ENCODE measurements around the gene RNF14.
"Not testable (repeated sequence)": the region's sequence is repeated elsewhere in the genome, so short reads cannot be mapped to it uniquely, and the experiment has no call there.

Gene RNF14

DNA sequence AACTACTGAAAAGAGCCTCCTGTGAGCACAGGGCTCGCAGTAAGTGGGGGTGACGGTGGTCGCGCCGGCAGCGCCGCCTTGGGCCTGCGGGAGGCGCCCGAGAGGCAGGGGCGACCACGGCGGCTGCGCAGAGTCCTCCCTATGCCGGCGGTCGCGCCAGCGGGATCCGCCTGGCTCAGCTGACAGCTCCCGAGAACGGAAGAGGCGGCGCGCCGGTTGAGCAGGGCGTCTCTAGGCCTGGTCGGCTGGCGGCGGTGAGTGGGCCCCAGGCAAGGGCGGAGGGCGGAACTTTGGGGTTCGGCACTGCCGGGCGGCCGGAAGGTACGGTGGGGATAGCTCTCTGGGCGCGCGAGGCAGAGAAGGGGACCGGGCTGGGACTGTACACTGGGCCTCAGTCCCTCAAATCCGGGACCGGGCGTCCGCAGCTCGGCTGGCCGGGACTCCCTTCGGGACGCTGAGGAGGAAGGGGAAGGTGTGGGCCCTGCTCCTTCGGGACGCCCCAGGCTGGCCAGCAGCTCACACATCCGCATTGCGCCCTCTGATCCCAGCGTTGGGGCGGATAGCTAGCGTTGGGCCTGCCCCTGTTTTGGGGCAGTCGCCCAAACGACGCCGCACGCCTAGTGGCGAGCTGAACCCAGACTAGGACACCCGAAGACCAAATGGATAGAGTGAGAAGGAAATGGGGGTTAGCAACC is at the start of gene RNF14:
Gene RNF14 (plus strand): TSS at position 192 of the 695 bp plus-strand sequence. CDS start 4,484 bp downstream, outside the sequence.
- DNase-seq, result peak; percentile 91

DNA sequence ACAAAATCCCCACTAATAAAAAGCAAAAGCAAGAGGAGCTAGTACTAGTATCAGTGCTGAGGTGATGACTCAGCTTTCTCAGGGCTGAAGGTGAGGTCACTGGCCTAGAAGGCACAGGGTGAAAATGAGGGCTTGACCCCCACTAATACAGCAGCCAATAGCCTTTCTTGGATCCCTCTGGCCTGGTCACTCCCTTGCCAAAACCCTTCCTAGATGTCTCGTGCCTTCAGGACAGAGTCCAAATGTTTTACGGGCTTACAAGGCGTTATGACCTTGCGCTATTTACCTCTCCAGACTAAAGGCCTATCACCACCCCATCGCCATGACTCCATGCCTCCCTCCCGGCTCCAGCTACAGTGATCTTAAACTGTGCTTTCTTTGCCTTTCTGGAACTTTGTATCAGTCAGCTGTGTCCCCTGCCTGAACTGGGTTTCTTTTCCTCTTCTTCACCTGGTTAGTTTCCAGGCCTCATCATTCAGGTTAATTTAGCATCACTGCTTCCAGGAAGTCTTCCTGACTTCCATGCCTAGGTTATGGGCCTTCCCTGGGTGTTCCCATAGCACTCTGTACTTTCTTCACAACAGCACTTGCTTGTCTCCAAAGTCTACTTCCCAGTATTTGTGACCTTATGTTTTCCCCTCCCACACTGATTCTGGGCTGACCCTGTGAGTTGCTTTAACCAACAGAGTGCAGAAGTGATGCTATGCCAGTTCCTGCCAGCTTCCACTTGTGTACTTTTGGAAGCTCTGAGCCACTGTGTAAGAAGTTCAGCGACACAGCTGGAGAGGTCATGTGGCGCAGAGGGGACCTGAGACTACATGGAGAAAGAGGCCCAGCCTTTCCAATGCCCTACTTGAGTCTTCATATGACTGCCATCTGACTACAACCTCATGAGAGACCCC is 49.4 kb upstream of the RNF14 start:
- DNase-seq, result no peak

DNA sequence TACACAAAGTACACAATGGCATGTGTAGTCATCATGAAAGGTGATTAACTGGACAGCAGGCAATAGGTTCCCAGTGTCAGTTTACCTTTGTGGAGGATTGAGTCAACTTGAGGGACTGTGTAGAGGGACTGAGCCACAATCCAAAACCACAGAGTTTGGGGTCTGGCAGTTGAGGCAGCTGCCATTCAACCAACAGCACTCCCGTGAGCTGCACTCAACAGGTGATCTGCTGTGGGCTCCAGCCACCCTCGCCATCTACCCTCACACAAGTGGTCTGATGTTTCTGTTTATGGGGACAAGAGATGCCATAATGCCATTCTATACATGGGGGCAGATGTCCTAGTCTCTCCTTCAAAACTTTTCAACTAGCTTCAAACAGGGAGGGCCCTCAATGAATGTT is 48.1 kb upstream of the RNF14 start:
- no peak for DNase-seq

DNA sequence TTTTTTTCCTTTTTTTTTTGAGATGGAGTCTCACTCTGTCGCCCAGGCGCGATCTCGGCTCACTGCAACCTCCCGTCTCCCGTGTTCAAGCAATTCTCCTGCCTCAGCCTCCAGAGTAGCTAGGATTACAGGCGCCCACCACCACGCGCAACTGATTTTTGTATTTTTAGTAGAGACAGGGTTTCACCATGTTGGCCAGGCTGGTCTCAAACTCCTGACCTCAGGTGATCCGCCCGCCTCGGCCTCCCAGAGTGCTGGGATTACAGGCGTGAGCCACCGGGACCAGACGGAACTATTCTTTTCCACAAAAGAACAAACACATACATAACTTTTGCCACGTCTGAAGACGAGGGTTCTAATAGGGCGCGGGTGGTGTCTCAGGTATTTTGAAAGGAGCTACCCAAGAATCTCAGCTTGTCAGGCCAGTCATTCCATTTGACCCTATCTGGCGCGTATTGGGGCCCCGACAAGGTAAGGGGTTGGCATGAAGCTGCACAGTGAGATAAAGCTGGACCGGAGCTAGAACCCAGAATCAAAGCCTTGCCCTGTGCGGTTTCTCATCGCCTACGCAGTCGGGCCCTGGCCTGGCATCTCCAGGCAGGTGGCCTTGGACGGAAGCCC is 46.0 kb upstream of the RNF14 start:
- not testable (repeated sequence) for DNase-seq

- peak; percentile 86 for DNase-seq
Measured at GRCh38 chr5:141923448-141924313, 45.2 kb upstream of the RNF14 start, which contains the start of gene DELE1. TSS of gene DELE1 (plus strand) at chr5:141923871. CDS start at chr5:141923942, 71 bp downstream.

DNA sequence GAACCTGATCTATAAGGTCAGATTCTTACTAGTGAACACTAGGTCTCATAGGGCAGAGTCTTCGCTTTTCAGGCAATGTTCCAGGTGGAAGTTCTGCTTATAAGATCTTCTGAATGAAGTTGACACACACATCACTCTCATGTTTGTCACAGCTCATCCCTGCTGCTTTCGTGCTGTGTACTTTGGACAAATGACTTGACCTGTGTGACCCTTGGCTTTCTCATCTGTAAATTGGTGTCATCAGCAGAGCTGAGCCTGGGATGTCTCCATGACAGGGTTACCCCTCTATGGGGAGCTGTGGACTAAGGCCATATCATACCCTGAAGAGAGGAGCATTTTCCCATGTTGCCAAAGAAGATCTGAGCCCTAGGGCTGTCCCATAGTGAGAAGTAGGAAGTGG is 42.5 kb upstream of the RNF14 start:
- DNase-seq, result no peak

- DNase-seq, result no peak
Measured at GRCh38 chr5:141928051-141928450, 40.9 kb upstream of the RNF14 start.

DNA sequence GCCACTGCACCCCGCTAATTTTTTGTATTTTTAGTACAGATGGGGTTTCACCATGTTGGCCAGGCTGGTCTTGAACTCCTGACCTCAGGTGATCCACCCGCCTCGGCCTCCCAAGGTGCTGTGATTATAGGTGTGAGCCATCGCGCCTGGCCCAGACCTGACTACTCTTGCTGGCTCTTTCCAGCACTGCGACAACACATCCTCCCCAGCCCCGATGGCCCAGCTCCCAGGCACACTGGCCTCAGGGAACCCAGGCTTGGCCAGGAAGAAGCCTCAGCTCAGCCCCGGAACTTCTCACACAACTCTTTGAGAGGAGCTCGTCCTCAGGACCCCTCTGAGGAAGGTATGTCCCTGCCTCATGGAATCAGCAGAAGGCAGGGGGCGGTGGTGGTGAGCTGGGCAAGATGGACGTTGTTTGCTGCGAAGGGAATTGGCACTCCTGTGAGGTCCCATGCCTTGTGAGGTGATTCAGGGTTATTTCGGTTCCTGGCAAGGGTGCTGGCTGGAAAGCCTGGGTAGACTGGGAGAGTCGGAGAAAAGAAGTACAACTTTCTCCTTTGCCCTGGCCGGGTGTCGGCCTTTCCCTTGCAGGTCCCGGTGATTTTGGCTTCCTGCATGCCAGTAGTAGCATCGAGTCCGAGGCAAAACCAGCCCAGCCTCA is 39.4 kb upstream of the RNF14 start:
- DNase-seq, result no peak

- no peak for DNase-seq
Measured at GRCh38 chr5:141931694-141932093, 37.2 kb upstream of the RNF14 start.

- no peak for DNase-seq
Measured at GRCh38 chr5:141933151-141933550, 35.8 kb upstream of the RNF14 start.

DNA sequence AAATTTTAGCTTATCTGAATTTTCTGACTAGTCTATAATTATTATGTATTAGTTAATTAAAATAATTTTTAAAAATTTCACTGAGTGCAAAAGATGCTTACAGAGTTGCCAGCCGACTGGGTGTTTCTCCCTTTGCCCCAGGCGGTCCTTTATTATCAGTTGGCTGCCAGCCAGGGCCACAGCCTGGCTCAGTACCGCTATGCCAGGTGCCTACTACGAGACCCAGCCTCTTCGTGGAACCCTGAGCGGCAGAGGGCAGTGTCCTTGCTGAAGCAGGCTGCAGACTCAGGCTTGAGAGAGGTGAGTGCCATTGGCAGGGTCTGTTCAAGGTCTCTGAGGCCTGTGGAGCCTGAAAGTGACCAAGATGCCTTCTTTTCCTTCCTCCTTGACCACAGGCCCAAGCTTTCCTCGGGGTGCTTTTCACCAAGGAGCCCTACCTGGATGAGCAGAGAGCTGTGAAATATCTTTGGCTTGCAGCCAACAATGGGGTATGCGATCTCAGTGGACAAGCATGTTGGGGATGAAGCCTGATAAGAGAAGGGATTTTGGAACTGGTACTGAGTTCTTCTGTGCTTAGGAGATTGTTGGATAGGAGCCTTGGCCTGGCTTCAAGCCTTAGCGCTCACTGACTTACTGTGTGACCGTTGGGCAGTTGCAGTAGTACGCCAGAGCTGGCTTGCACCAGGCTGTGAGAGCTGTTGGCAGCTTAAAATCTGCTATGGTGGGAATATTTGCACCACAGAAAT is 34.6 kb upstream of the RNF14 start:
- no peak for DNase-seq

GRCh38 chr5:141935538-141935937 is 33.4 kb upstream of the RNF14 start:
- no peak for DNase-seq

DNA sequence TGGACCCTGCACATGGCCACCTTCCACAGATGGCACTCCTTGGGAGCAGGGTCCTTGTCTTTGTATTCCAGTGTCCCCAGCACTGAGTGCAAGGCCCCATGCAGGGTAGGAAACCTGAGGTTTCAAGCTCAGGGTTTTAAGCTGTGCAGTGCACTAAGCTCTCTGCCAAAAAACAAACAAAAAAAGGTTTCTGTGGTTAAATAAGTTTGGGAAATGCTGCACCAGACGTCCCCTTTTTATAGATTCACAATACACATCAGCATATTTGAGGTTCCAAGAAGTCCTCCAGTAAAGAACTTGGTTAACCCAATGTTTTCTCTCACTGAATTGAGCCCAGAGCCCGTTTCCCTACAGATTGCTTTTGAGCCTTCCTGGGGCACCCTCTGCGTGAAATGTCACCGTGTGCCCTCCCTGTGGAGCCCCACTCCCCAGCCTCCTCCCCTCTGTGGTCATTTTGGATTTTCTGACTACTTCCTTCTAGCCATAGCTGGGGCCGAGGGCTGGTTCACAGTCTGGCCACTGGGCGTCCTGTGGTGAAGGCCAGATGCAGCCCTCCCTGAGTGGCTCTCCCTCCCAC is 28.1 kb upstream of the RNF14 start:
- DNase-seq, result no peak

DNA sequence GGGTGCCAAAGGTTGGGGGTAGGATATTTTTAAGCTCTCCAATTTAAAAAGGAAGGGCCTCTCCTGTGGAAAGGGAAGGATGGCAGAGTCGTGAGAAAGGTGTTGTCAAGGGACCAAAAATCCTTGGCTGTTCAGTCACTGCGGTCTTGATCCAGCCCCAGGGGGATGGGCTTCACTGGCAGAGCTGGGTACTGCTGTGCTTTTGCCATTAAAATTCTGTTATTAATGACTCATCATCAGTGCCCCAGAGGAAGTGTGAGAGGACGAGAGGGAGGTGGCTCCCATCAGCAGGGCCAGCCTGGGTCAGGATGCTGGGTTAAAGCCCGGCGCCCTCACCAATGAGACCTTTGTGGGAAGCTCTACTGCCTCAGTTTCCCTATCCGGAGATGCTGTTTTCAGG is 27.6 kb upstream of the RNF14 start:
- no peak for DNase-seq

DNA sequence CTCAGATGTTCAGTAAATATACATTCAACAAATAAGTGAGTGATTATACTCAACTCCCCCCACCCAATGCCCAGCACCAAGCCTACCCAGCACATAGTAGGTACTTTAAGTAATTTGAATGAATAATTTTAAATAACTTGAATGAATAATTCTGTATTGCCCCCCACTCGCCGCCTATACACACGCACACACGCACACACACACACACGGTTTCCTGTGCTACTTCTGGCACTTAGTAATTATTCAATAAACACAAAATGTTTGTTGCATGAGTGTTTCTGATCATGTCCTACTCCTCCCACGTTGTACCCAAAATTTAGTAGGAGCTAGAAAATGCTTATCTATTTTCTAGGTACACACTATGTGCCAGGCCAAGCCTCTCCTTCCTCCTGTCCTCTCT is 27.1 kb upstream of the RNF14 start:
- no peak for DNase-seq

DNA sequence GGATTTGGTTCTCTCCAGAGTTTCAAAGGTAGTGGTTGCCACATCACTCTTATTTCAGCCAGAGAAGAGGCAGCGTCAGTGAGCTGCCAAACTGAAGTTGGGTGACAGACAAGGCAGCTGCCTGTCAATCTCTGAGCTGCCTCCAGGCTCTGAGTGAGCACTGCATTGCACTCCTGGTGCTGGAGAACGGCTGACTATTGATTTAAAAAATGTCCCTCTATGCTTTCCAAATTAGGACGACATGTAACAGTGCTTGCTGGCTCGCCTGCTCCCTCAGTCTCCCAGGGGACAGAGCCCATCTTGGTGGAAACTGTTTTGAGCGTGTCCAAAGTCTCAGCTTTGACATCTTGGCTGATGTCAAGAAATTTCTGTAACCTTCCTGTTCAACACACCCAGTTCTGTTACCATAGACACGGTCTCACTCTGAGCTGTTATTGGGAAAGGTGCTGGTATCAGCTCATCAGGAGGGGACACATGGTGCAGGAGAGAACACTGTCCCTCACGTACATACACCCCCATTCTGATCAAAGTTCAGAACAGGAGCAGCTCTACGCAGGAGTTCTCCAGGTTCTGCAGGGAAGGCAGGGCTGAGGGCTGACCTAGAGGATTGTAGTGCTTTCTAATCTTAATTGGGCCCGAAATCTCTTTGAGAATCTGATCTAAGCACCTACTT is 26.6 kb upstream of the RNF14 start:
- DNase-seq, result no peak

DNA sequence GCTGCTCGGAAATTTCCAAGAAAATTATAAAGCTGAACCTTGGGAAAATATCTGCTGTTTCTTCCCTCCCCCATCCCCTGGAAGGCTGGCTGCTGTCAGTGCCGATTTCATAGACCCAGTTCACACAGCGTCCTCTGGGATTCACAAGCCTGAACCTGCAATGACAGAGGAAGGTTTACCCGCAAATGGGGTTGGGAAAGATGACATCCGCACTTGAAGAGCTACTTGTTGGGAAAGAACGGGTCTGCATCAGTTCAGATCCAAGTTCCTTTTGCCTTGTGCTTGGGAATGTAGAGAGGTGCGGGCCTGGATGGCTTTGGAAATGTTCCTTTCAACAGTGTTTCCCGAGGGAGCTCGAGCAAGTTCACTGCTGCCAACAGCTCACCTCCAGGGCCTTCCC is 24.8 kb upstream of the RNF14 start:
- no peak for DNase-seq

- DNase-seq, result no peak
Measured at GRCh38 chr5:141945511-141946051, 23.3 kb upstream of the RNF14 start.

DNA sequence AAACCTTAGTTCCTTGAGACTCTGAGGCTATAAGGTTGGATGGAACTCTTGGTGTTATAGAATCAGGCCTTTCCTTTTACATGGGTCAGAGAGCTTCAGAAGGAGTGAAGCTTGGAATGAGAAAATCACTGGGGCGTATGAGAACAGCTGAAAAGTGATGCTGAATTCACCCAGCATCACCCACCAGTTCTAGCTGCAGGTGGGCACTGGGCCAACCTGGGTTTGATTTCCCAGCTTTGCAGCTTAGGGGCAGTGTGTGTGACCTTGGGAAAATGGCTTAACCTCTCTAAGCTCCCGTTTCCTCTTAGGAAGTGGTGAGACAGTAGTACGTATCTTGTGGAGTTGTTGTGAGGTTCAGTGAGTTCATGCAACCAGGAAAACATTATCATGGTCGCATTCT is 21.6 kb upstream of the RNF14 start:
- no peak for DNase-seq

DNA sequence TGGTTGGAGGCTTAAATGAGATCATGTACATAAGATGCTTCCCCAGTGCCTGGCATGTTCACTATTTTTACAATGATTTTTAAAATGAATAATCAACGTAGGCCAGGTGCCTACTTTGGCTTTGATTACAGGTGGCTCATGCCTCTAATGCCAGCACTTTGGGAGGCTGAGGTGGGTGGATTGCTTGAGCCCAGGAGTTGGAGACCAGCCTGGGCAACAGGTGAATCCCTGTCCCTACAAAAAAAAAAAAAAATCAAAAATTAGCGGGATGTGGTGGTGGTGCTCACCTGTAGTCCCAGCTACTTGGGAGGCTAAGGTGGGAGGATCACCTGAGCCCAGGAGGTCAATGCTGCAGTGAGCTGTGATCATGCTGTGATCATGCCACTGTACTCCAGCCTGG is 20.1 kb upstream of the RNF14 start:
- DNase-seq, result no peak

All from amniotic stem cell (primary cell).